Activated CD8-positive, alpha-beta memory T cell treated with anti-CD3 and anti-CD28 coated beads, Interleukin-2, amount 50 U/mL, for 48 hours (primary cell): ENCODE data around the gene IDH3A.

ENCODE experiments used
- DNase-seq: peaks from one replicate; pipeline ENCODE4 v3.0.0-alpha.2; 2020

Gene IDH3A

DNA sequence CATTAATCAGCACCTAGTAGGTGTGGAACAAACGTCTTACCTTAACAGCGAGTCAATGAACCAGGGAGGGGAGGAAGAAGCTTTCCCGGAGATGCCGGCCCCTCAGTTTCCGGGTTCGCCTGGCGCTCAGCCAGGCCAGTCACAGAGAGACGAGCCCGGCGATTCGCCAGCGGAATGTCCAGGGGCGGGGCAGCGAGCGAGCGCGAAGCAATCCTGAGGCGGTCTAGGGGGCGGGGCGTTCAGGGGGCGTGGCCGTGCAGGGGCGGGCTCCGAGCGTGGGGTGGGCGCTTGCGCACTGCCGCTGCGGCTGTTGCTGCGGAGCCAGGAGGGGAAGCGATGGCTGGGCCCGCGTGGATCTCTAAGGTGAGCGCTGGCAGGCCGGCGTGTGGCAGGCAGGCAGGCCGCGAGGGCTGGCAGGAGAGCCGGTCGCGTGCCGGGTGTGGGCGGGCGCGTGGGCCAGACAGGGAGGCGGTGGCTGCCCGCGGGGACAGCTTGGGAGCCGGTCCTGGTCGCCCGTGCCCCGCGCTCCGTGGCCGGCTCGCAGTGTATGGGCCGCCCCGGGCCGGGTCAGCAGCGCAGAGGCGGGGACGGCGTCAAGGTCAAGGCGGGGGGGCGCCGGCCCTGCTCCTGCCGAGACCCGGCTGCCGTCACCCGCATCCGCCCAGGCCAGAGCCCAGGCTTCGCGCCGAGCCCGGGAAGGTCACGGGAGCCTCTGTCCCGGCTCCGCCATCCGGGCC is at the start of gene IDH3A:
TSS of gene IDH3A (plus strand) at position 295 of the 737 bp plus-strand sequence. CDS start at position 337, 42 bp downstream.
- DNase-seq, result peak; percentile 100

DNA sequence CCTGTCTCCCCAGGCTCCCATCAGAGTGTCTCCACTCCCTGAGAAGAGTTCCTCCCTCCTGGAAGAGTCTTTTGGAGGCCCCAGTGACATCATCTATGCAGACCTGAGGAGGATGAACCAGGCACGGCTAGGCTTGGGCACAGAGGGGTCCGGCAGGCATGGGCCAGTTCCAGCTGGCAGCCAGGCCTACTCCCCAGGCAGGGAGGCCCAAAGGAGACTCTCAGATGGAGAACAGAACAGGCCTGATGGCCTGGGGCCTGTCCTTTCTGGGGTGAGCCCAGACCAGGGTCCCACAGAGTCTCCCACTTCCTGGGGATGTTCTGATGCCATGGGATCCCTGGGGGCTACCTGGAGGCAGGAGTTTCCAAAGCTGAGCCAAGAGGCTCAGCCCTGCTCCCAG is 48.3 kb upstream of the IDH3A start:
- no peak for DNase-seq

DNA sequence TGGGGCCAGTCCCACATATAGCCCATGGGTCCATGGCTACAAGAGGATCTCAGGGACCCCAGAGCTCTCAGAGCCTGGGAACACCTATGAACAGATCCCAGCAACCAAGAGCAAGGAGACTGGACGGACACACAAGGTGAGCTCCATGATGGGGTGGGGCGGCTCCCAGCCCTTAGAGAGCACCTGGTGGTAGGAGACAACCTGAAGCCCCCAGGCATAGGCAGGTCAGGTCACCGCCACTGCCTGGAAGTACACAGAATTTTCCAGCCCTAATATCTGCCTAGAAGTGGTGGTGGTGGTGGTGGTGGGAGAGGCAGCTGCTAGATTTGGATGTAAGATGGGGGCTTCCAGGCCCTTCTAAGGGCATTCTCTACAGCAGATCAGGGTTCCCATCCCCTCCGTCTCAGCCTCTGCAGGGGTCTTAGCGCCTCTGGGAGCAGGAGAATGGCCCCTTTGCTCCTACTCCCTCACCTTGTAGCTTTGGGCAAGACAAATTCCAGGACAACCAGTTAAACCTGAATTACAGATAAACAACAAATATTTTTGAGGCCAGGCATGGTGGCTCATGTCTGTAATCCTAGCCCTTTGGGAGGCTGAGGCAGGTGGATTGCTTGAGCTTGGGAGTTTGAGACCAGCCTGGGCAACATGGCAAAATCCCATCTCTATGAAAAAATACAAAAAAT is 47.6 kb upstream of the IDH3A start:
- no peak for DNase-seq

DNA sequence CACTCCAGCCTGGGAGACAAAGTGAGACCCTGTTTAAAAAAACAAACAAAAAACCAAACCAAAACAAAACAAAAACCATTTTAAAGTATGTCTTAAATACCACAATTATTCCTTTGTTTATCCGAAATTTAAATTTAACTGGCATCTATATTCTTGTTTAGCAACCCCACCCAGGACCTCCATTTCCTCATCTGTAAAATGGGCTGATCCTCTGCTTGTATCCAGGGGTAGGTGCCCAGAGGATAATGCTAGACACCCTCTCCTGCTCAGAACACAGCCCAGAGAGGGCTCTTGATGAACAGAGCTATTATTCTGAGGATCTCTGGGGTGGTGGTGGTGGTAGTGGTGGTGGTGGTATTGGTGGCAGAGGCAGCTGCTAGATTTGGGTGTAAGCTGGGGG is 47.0 kb upstream of the IDH3A start:
- no peak for DNase-seq

DNA sequence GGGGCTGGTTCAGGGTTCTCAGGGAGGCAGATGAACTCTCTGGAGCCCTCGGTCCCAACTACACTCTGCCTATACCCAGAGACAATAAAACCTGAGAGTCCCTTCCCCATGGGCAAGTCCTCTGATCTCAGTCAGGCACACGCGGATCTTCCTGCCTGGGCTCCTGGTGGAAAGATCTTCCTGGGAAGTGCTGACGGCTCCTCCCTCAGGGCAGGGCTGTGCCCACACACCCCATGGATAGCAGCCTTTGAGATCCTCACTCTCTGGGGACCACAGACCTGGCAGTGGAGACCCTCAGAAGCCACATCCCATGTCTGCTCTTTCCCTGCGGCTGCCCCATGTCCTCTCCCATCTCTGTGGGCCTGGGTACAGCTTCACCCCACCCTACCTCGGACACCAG is 46.4 kb upstream of the IDH3A start:
- DNase-seq, result no peak

DNA sequence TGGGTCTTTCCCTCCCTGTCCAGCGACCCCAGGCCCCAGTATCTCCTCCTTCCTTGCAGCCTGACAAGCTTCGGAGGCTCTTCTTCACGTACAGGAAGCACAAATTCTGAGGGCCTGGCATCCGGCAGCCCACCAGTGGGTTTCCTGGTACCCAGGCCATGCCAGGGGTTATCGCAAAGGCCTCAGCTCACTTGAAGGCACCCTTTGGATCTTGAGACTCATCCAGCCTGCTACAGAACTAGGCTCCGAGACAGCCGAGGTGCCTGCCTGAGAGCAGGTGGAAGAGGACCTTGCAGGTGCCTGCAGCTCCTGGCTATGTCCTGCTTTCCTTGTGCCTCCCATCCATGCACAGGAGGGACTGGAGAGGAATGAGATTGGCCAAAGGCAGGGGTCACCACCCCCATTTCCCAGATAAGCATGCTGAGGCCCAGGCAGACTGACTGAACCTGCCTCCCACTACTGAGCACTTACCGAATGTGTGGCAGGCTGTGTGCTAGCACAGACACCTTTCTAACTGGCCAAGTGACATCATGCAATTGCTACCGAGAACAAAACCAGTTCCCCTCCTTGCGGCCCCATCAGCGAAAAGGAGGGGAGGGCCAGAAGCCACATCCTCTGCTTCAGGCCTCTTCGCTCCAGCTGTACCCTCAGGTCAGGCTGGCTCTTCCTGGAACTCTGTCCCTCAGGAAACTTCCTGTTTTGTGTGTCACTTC is 45.6 kb upstream of the IDH3A start:
- DNase-seq, result peak; percentile 78

DNA sequence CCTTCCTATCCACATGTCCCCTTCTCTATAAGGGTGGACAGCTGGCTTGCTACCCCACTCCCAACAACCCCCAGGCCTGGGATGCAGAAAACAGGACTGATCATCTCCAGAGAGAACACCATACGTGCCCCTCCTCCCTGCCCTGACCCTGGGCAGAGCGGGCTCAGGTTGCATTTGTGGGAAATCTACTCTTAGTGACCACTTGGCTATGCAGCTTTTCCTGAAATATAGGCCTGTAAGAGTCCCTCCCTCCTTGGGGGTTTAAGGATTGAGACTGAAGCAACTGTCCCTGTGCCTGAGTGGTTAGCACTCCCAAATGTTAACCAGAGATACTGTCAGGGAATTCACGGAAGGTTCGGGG is 45.1 kb upstream of the IDH3A start:
- no peak for DNase-seq

DNA sequence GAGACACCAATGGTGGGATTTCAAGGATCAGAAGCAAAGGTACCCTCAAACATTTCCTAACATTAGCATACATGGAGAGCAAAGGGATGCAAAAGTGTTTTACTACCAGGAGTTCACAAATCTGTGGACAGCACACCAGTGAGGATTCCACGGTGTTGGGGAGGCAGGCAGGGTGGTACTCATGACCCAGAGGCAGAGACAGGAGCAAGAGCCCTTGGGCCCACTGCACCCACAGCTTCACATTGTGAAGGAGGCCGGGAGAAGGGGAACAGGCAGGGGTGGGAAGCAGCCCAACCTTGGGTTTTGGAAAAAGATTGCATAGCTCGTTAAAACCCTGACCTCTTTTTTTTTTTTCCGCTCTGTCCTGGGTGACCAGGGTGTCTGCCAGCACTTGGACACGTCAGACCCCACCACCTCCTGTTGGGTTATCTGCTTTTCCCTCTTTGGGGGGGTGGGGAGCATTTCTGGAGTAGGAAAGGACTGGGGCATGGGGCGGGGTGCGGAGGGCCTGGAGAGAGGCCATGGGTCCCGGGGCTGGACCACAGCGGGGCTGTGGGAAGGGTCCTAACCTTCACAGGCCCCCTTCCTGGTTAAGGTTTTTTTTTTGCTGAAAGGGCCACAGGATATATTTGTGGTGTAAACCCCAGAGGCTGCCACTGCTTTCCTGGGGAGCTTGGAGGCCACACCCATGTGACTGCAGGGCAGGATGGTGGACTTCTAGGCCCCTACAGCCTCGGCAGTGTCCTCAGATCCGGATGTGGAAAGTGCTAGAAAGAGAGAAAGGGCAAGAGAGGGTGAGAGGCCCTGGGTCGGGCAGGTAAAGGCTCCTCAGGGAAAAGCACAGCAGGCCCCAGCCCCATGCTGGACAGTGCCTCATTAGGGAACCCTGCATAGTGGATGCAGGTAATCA is 44.3 kb upstream of the IDH3A start:
- DNase-seq, result no peak

DNA sequence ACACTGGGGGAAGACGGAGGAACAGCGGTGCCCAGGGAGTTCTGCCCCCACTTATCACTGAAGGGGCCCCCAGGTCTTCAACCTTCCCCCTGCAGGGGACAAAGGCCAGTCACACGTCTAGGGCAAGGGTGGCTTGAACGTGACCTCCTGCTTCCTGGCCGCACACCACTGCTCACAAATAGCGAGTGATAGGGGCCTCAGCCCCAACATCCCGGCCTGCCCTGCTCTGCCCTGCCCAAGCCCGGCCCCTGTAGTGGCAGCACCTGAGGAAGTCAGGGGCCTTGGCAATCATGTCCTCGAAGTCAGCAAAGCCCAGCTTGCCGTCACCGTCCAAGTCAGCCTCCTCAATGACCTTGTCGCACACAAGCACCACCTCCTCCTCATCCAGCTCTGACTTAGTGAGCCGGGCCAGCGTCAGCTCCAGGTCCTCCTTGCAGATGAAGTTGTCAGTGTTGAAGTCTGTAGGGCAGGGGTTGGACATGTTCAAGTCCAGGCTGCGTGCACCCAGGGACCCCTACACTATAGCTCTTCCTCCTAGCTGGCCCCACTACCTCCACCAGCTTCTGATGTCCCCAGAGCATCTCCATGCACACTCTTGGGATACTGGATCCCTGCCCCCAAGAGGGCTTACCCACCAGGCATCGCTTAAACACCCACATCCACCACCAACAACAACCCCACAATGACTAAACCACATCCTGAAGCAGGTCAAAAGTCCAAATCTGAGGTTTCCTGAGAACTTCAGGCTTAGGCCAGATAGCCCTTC is 43.5 kb upstream of the IDH3A start:
- DNase-seq, result no peak

DNA sequence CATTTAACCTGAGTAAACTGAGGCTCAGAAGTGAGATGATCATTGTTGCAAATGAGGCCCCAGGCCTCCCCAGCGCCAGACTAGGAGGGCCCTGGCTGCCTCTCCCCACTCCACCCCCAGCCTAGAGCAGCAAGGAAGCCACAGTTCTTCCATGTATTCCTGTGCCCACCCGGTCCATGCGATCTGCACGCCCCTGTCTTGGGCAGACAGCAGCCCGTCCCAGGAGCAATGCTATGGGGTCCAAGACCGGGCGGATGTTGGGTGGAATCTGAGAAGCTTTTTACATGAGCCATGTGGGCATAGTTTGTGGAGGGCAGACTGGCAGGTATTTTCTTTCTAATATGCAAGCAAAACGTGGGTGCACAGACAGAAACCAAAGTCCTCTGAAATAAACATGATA is 41.7 kb upstream of the IDH3A start:
- DNase-seq, result no peak

DNA sequence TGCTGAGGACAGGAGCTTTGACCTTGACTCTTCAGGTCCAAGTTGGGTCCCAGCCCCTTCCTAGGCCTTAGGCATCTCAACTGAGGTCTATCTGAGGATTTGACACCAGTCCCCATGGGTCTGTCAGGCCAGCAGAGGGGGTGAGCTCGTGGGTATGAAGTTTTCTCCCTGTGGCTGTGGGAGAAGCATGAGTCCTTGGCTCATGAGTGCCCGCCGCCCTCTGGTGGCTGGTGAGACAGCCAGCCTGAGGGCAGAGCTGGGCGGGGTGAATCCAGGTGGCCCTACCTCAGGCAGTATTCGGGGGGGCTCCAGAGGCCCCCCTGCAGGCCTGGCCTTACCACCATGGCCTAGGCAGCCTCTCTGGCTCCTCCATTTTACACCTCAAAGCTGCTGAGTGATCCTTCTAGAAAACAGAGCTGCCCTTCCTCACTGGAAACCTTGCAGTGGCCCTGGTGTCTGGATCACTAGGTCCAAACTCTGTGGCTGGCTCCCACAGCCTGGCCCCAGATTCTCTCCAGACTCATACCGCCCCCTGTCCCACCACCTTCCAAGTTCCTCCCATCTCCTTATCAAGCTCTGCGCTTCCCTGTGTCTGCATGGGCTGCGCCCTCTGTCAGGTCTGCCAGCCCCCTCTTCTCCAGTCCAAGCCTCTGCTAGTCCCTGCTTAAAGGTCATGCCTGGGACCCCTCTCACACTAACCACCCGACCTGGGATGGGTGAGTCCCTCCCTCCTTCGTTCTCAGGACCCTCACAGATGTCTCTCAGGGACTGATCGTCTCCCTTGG is 40.7 kb upstream of the IDH3A start:
- peak; percentile 88 for DNase-seq

DNA sequence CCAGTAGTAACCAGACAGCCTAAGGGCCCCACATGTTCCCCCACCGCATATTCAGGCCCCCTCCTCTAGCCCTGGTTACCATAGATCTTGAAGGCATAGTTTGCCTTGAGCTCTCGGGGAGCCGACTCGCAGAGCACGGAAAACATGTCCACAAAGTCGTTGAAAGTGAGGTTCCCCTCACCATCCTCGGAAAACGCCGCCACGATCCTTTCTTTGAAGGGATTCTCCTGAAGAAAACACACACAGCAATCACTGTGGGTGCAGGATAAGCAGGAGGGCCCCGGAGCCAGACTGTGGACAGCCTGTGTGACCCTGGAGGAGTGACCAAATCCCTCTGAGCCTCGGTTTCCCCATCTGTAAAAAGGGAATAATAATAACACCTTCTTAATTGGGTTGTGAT is 40.0 kb upstream of the IDH3A start:
- no peak for DNase-seq

DNA sequence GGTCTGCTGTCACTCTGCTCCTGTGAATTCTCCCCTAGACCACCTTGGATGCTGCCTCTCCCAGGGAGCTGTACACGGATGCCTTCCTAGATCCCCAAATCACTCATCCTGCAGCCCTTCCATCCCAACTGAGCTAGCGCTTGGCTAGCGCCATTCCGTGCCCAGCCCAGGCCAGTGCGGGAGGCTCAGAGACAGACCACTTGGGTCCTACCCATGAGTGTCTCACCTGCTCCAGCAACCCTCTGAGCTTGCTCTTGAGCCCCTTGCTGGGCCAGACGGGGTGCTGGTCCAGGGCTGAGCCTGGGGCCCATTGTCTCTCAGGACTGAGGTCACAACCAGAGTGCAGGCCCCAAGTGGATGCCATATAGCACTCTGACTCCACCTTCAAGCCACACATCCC is 39.1 kb upstream of the IDH3A start:
- DNase-seq, result no peak

DNA sequence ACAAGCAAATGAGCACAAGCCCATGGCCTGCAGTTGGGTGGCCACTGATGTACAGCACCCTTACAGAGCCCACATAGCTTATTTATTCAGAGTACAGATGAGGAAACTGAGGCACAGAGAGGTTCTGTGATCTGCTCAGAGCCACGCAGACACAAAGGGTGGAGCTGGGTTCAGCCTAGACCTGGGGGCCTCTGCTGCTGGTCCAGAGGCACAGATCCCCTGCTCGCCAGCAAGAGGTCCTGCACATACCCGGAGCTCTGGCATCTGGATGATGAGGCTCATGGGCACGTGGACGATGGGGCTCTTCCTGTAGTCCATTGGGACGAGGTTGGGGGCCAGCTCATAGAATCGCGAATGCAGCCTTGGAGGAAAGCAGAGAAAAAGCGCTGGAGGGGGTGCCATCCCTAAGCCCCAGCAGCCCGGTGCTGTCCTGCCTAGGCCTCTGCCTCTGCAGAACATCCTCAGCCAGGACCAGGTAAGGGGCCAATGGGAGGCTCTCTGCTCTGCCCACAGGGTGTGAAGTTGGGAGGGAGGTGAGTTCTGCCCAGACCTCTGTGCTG is 38.2 kb upstream of the IDH3A start:
- no peak for DNase-seq

DNA sequence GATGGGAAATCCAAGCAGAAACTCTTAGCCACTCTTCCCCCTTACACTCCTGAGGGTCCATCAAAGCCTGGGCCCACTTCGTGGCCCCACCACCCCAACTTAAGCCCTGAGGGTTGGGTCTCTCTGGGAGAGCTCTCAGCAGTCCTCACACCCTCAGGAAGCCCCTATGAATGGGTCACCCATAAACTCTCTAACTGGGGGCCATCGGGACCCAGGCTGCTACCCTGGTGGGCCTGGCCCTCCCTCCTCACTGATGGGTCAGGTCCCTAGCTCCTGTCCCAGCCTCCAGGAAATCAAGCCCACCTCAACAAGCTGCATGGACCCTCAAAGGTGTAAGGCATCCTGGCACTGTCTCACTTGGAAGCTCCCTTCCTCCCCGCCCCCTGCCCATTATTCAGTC is 37.4 kb upstream of the IDH3A start:
- DNase-seq, result no peak

DNA sequence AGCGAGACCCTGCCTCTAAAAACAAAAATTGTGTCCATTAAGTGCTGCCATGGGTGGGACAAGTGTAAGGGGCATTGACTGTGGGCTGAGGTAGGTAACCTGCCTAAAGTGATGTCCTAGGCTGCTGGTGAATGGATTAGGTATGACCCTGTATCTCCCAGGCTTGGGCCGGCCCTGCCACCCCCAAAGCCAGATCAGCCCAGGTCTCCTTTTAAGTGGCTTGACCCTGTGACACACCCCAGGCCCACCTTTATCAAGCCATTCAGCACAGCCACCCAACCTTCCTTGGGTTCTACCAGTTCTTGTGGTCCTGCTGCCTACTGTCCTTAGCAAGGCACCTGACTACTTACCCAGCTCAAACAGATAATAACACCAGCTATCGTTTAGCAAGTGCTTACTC is 36.6 kb upstream of the IDH3A start:
- no peak for DNase-seq

DNA sequence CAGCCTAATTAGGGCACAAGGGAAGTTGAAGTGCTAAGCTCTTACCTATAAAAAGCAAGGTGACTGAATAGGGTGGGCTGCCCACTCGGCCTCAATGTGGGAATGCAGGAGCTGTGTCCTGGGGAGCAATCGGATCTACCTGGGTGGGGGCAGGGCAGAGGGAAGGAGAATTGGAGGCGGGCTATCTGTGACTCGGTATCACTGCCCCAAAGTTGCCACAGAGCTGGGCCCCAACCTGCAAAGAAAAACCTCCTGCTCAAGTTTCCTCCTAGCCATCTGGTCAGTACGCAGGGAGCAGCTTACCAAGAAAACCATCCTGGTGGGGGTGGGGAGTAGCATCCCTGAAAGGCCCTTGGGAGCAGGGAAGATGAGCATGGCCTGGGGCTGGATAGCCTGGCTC is 28.6 kb upstream of the IDH3A start:
- no peak for DNase-seq

DNA sequence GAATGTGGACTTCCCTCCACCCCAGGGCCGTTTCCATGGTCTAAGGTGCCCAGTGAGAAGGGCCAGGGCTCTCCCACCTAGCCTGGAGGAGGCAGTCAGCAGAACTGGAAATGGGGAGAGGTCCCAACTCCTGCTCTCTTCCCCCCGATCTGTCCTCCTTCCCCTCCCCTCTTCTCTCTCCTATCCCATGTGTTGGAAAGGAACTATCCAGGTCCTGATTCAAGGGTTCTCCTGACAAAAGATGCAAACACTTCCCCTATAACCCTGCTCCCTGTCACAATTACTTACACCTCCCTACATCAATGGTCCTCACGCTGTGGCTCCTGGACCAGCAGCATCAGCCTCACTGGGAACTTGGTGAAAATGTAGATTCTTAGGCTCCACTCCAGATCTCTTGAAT is 23.9 kb upstream of the IDH3A start:
- no peak for DNase-seq

DNA sequence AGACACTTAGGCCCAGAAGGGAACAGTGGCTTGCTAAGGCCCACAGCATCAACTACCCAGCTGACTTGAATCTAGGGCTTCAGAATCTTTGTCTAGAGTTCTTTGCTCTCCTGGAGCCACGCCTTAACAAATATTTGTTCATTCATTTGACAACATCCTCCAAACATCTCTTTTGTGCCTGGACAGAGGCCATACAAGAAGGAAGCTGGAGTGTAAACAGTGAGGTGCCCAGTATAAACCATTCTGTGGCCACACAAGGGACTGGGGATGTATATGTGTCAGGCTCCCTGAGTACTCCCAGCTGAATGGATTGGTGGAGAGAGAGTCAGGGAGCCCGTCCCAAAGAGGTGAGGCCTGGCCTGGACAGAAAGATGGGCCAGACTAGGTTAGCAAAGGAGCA is 21.3 kb upstream of the IDH3A start:
- DNase-seq, result no peak

DNA sequence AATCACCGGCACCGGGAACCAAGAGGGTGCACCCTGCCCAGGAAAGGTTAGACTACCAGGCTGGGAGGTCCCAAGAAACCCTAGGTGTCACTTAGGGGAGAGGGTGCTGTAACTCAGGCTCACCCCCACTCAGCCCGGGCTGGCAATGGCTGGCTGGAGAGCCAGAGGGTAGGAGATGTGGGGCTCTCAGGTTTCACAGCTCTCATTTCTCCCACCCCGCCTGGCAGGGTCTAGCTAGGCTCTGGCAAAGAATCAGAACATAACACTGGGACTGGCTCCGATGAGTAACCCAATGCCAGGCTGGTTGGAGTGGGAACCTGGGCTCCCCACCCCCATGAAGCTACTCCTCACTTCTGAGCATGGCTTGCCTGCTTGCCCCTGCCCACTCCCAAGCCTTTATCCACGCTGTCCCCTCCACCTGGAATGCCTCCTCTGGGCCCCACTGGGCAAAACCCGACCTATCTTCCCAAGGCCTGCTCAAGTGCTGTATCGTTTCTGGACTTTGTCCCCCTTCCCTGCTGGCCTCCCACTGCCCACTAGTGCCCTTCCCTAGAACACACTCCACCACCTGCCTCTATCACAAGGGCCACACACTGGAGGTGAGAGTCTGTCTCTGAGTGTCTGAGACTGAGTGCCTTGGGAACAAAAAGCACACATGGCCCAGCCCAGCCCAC is 19.9 kb upstream of the IDH3A start:
- DNase-seq, result no peak
